ENCODE results near the gene VWA5B2.

Gene VWA5B2

DNA sequence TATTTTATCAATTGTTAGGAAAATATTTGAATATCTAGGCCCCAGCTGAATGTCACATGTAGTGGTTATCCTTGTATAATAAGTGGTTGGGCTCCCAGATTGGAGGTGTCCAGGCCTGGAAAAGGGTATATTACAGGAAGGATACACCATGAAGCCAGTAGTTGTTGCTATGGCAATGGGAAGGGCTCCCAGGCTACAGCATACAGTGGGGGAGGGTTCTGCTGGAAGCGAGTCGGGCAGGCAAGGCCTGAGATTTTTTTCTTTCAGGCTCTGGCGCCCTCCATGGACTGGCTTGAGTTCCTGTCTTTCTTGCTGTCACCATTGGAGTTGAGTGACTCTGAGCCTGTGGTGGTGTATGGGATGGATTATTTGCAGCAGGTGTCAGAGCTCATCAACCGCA is 55.3 kb downstream of the VWA5B2 start:
- peak; percentile 62 for DNase-seq (ENCODE audit: low read depth)
- H3K4me3 ChIP-seq (ENCODE audit: low read depth, low read length) = no peak overlapping the region
- TF ChIP-seq POLR2A (IDR thresholded peaks at IDR 0.05; ENCODE audit: extremely low read depth, insufficient read length) (no peak), MYC (IDR thresholded peaks at IDR 0.05; ENCODE audit: low read depth, low read length) (no peak)
- TF ChIP-seq, protein P1, sequence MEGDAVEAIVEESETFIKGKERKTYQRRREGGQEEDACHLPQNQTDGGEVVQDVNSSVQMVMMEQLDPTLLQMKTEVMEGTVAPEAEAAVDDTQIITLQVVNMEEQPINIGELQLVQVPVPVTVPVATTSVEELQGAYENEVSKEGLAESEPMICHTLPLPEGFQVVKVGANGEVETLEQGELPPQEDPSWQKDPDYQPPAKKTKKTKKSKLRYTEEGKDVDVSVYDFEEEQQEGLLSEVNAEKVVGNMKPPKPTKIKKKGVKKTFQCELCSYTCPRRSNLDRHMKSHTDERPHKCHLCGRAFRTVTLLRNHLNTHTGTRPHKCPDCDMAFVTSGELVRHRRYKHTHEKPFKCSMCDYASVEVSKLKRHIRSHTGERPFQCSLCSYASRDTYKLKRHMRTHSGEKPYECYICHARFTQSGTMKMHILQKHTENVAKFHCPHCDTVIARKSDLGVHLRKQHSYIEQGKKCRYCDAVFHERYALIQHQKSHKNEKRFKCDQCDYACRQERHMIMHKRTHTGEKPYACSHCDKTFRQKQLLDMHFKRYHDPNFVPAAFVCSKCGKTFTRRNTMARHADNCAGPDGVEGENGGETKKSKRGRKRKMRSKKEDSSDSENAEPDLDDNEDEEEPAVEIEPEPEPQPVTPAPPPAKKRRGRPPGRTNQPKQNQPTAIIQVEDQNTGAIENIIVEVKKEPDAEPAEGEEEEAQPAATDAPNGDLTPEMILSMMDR (IDR thresholded peaks at IDR 0.05; ENCODE audit: low read depth, low read length) = peak; percentile 57
- TF ChIP-seq, protein P2, sequence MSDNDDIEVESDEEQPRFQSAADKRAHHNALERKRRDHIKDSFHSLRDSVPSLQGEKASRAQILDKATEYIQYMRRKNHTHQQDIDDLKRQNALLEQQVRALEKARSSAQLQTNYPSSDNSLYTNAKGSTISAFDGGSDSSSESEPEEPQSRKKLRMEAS (IDR thresholded peaks at IDR 0.05; ENCODE audit: low read depth, low read length) = no peak

DNA sequence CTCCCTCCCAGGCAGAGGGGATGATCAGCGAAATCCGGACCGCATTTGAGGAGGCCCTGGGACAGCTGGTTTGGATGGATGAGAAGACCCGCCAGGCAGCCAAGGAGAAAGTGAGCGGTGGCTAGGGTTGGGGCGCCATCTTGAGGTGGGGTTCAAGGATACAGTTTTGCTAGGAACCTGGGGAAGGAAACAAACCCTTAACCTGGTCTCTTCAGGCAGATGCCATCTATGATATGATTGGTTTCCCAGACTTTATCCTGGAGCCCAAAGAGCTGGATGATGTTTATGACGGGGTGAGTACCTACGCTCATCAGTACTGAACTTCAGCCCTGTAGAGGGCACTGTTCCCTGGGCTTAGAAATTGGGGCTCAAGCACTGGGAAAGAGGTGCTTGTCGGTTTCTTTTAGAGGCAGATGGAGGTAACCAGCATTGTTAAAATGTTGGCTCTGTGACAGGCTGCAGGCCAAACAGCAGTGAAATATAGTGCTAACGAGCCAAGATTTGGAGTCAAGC is 60.1 kb downstream of the VWA5B2 start:
- H3K4me3 ChIP-seq (ENCODE audit: low read depth, low read length) = no peak overlapping the region
- peak; percentile 72 for DNase-seq (ENCODE audit: low read depth)
- TF ChIP-seq MYC (IDR thresholded peaks at IDR 0.05; ENCODE audit: low read depth, low read length) (0 out of 2 replicates have a peak, but pooled peaks have one; percentile 24), POLR2A (IDR thresholded peaks at IDR 0.05; ENCODE audit: extremely low read depth, insufficient read length) (no peak)
- TF ChIP-seq, protein P2 (IDR thresholded peaks at IDR 0.05; ENCODE audit: low read depth, low read length) = no peak
- TF ChIP-seq, protein P1 (IDR thresholded peaks at IDR 0.05; ENCODE audit: low read depth, low read length) = peak; percentile 66

DNA sequence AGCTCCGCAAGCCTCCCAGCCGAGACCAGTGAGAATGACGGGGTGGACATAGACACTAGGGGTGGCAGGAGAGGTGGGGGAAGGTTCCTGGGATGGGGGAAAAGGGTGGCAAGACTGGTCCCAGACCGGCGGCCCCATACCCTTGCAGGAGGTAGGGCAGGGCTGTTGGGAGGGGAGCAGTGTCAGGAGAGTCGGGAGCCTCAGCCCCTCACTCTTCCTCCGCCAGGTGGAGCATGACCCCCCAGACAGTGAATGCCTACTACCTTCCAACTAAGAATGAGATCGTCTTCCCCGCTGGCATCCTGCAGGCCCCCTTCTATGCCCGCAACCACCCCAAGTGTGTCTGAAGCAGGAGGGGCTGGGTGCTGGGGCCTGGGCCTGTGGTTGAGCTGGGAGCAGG is 60.9 kb downstream of the VWA5B2 start:
- no peak overlapping the region for H3K4me3 ChIP-seq (ENCODE audit: low read depth, low read length)
- TF ChIP-seq POLR2A (IDR thresholded peaks at IDR 0.05; ENCODE audit: extremely low read depth, insufficient read length) (no peak), MYC (IDR thresholded peaks at IDR 0.05; ENCODE audit: low read depth, low read length) (no peak)
- TF ChIP-seq, protein P2 (IDR thresholded peaks at IDR 0.05; ENCODE audit: low read depth, low read length) = no peak
- TF ChIP-seq, protein P1 (IDR thresholded peaks at IDR 0.05; ENCODE audit: low read depth, low read length) = no peak
- no peak for DNase-seq (ENCODE audit: low read depth)

DNA sequence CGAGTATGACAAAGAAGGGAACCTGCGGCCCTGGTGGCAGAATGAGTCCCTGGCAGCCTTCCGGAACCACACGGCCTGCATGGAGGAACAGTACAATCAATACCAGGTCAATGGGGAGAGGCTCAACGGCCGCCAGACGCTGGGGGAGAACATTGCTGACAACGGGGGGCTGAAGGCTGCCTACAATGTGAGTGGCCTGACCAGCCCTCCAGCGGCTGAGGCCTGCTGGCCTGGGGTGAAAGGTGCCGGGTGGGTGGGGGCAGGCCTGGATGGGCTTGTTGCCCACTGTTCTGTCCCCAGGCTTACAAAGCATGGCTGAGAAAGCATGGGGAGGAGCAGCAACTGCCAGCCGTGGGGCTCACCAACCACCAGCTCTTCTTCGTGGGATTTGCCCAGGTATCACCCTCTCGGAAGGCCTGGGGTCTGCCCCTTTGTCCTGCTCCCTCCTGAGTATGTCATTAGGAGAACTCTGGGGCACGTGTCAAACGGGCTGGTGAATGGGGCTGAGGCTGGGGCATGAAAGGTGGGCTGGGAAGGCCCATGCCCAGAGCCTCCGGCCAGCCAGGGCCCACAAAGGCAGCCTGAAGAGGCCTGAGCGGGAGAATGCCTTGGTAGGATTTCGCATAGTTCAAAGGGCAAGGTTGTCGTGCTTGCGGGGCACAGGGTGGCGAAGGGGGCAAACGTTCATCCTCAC is 61.8 kb downstream of the VWA5B2 start:
- TF ChIP-seq POLR2A (IDR thresholded peaks at IDR 0.05; ENCODE audit: extremely low read depth, insufficient read length) (no peak), MYC (IDR thresholded peaks at IDR 0.05; ENCODE audit: low read depth, low read length) (no peak)
- TF ChIP-seq, protein P1 (IDR thresholded peaks at IDR 0.05; ENCODE audit: low read depth, low read length) = no peak
- TF ChIP-seq, protein P2 (IDR thresholded peaks at IDR 0.05; ENCODE audit: low read depth, low read length) = no peak
- no peak for DNase-seq (ENCODE audit: low read depth)
- no peak overlapping the region for H3K4me3 ChIP-seq (ENCODE audit: low read depth, low read length)
